Stomach (tissue), 9 donors: ENCODE results near the gene PPIH. TPM values are rescaled to one million over a fixed set of nuclear protein-coding genes. Genes with fewer than 3 reads are reported as not detected.
"Not testable (repeated sequence)": the region's sequence is repeated elsewhere in the genome, so short reads cannot be mapped to it uniquely, and the experiment has no call there.

Experiments used
- DNase-seq, 2 donors: peaks; one replicate each; pipeline versions ENCODE4 v3.0.0 to v3.0.0-alpha.2; 2013 to 2019
- H3K27ac ChIP-seq, 5 donors: fragments of 200-600 bp in 4 of 5; sonication (generic) in 4 of 5; one replicate each; pipeline ENCODE4 v1.5.1; 2013 to 2019; ENCODE audit warnings: mild to moderate bottlenecking in 1 of 5, moderate library complexity in 1 of 5
- H3K27me3 ChIP-seq, 3 donors: fragments of 200-600 bp; sonication (generic); one replicate each; pipeline ENCODE4 v1.5.1; 2017 to 2019; ENCODE audit warnings: mixed run types in 1 of 3
- H3K36me3 ChIP-seq, 4 donors: fragments of 200-600 bp; sonication (generic); 1 replicate in 3 of 4; 2 replicates in 1 of 4; pipeline ENCODE4 v1.5.1; 2016 to 2019
- H3K4me1 ChIP-seq, 4 donors: fragments of 200-600 bp; sonication (generic); one replicate each; pipeline ENCODE4 v1.5.1; 2016 to 2019
- H3K4me3 ChIP-seq, 4 donors: fragments of 200-600 bp; sonication (generic) in 3 of 4; one replicate each; pipeline ENCODE4 v1.5.1; 2016 to 2019; ENCODE audit warnings: mild to moderate bottlenecking in 1 of 4
- H3K9me3 ChIP-seq, 4 donors: fragments of 200-600 bp; sonication (generic); one replicate each; pipeline ENCODE4 v1.5.1; 2016 to 2019
- CTCF ChIP-seq, 7 experiments: fragments of 450-650 bp in 4 of 7; fragments of 200-600 bp in 3 of 7; sonication (generic) in 3 of 7; IDR thresholded peaks; one replicate each; pipeline ENCODE4 v1.5.1; 2016 to 2019; ENCODE audit warnings: antibody characterized with exemption in 7 of 7, control low read depth in 2 of 7, mild to moderate bottlenecking in 1 of 7
- EP300 ChIP-seq: sonication (generic); formaldehyde crosslinking; IDR thresholded peaks from one replicate; pipeline ENCODE4 v1.6.1; 2017; ENCODE audit warnings: antibody characterized with exemption
- POLR2A ChIP-seq, 4 donors: fragments of 450-650 bp; IDR thresholded peaks; one replicate each; pipeline ENCODE4 v1.6.1; 2016; ENCODE audit warnings: antibody characterized with exemption in 4 of 4, control low read depth in 2 of 4, mild to moderate bottlenecking in 1 of 4, moderate library complexity in 1 of 4
- POLR2AphosphoS5 ChIP-seq, 3 donors: sonication (generic); formaldehyde crosslinking; IDR thresholded peaks; one replicate each; pipeline ENCODE4 v1.6.1; 2016; ENCODE audit warnings: antibody characterized with exemption in 3 of 3
- WGBS, 5 donors: extraction: QIAGEN DNeasy Blood & Tissue Kit in 3 of 5; methylation state at CpG; one replicate each; pipeline versions ENCODE4 v1.1.5 to v1.1.7; 2013 to 2018; 5-methylcytosine and 5-hydroxymethylcytosine counted together
- intact Hi-C: fragments of 100-400 bp; cut with DNase I; formaldehyde crosslinking; loops from one replicate; pipeline ENCODE4 v1.15.1; 2023; ENCODE audit warnings: low total_unique reads
- polyA plus RNA-seq, 3 donors: library from polyadenylated mRNA; stranded (reverse); fragments of 200-250 nt; gene quantifications; one replicate each; pipeline ENCODE4 v1.2.3, GENCODE V29; 2013
- total RNA-seq, 5 donors: library from RNA; depleted of rRNA; stranded (reverse); fragments of >200 nt; gene quantifications; one replicate each; pipeline versions ENCODE4 v1.1.0 to v1.2.3, GENCODE V29; 2014 to 2016
- donor health status: healthy with polysubstance abuse.
- donor health status: Bipolar disorder and iron deficiency.
- donor health status: healthy.

PPIH gene
- total and polyA plus RNA-seq, 8 donors: 5.2 to 72.3 (median 47.8) TPM; not detected in 1

- H3K27me3 ChIP-seq: no peaks in the 10 kb centered on the region
- H3K4me3 ChIP-seq: no peak overlapping the region
- TF ChIP-seq CTCF (IDR thresholded peaks at IDR 0.05): no peak
- TF ChIP-seq EP300: no peak
- no peak for TF ChIP-seq POLR2A (IDR thresholded peaks at IDR 0.05)
- TF ChIP-seq POLR2AphosphoS5 (IDR thresholded peaks at IDR 0.05): no peak
- no peak for DNase-seq
- WGBS, 5 donors: 66 to 90% (median 74%) methylated on average over 2 of the region's 2 CpGs
- H3K9me3 ChIP-seq: no peaks in the 10 kb centered on the region
- peaks cover 28 to 37% (median 36%) of the 10 kb centered on the region in 4 donors for H3K4me1 ChIP-seq
- H3K36me3 ChIP-seq: peaks cover 0 to 32% (median 17%) of the 10 kb centered on the region in 4 donors
- H3K27ac ChIP-seq: no peak overlapping the region
- intact Hi-C loops: no loop called here
Measured at GRCh38 chr1:42680055-42680454, 21.8 kb downstream of the PPIH start.

GRCh38 chr1:42680921-42681683, 22.9 kb downstream of the PPIH start:
- WGBS, 5 donors: 3 to 7% (median 5%) methylated on average over 18 of the region's 18 CpGs
- peak in 1 of 2 donors; percentile 59 for DNase-seq
- TF ChIP-seq CTCF (IDR thresholded peaks at IDR 0.05): no peak
- TF ChIP-seq POLR2AphosphoS5 (IDR thresholded peaks at IDR 0.05): no peak
- TF ChIP-seq POLR2A (IDR thresholded peaks at IDR 0.05): no peak
- no peak for TF ChIP-seq EP300
- Histone ChIP-seq H3K9me3 (no peaks in the 10 kb centered on the region), H3K4me3 (peak overlapping the region; percentile 95 to 99 (median 96)), H3K36me3 (peaks cover 0 to 25% (median 7%) of the 10 kb centered on the region in 4 donors), H3K27me3 (no peaks in the 10 kb centered on the region), H3K27ac (peak overlapping the region in 4 of 5 donors; percentile 93 to 100 (median 96)), H3K4me1 (peaks cover 38 to 48% (median 46%) of the 10 kb centered on the region in 4 donors)
- intact Hi-C loops: no loop called here

GRCh38 chr1:42681741-42682483, 23.7 kb downstream of the PPIH start, which contains the start of gene YBX1:
TSS of gene YBX1 (plus strand) at chr1:42682418. CDS start at chr1:42682566, 148 bp downstream.
- peaks cover 46 to 56% (median 54%) of the 10 kb centered on the region in 4 donors for H3K4me1 ChIP-seq

GRCh38 chr1:42682484-42682738, 24.2 kb downstream of the PPIH start:
- Histone ChIP-seq H3K36me3 (peaks cover 0 to 17% (median 2%) of the 10 kb centered on the region in 4 donors), H3K27ac (peak overlapping the region; percentile 93 to 100 (median 93)), H3K4me1 (peaks cover 51 to 61% (median 59%) of the 10 kb centered on the region in 4 donors), H3K4me3 (peak overlapping the region; percentile 95 to 99 (median 96))
- H3K9me3 ChIP-seq, H3K27me3 ChIP-seq, DNase-seq, intact Hi-C loops: not testable (repeated sequence)
- WGBS, 5 donors: 0 to 2% (median 0%) methylated on average over 4 to 33 of the region's 33 CpGs

More at GRCh38 chr1:42681741-42682483, 23.7 kb downstream of the PPIH start, which contains the start of gene YBX1:
- H3K27me3 ChIP-seq: no peaks in the 10 kb centered on the region
- TF ChIP-seq POLR2AphosphoS5 (IDR thresholded peaks at IDR 0.05): peak; percentile 80 to 97 (median 94)
- TF ChIP-seq POLR2A (IDR thresholded peaks at IDR 0.05): peak in 2 of 4 donors; percentile 56 to 62
- no peak for TF ChIP-seq EP300
- H3K27ac ChIP-seq: peak within 1 kb of the TSS; percentile 93 to 100 (median 93)
- peak; percentile 97 to 99 for DNase-seq
- no peaks in the 10 kb centered on the region for H3K9me3 ChIP-seq
- intact Hi-C loops: no loop called here
- WGBS, 5 donors: 0% methylated on average over 47 to 54 of the region's 54 CpGs
- peaks cover 0 to 17% (median 1%) of the 10 kb centered on the region in 4 donors for H3K36me3 ChIP-seq
- peak within 1 kb of the TSS; percentile 95 to 99 (median 96) for H3K4me3 ChIP-seq

GRCh38 chr1:42682739-42683531, 24.7 kb downstream of the PPIH start:
- peak overlapping the region; percentile 93 to 100 (median 93) for H3K27ac ChIP-seq
- H3K4me3 ChIP-seq: peak overlapping the region; percentile 95 to 99 (median 96)
- peak; percentile 82 to 95 for DNase-seq
- H3K9me3 ChIP-seq: no peaks in the 10 kb centered on the region
- peaks cover 56 to 66% (median 64%) of the 10 kb centered on the region in 4 donors for H3K4me1 ChIP-seq
- 0% methylated on average over 24 to 97 of the region's 103 CpGs for WGBS, 5 donors
- no peaks in the 10 kb centered on the region for H3K27me3 ChIP-seq
- intact Hi-C loops: no loop called here
- TF ChIP-seq POLR2AphosphoS5 (IDR thresholded peaks at IDR 0.05): peak; percentile 42 to 89 (median 75)
- no peak for TF ChIP-seq POLR2A (IDR thresholded peaks at IDR 0.05)
- peaks cover 0 to 22% (median 2%) of the 10 kb centered on the region in 4 donors for H3K36me3 ChIP-seq
